ENCODE data around the gene OR10H5. TPM values are rescaled to one million over a fixed set of nuclear protein-coding genes. Genes with fewer than 3 reads are reported as not detected.
"Not testable (repeated sequence)": the region's sequence is repeated elsewhere in the genome, so short reads cannot be mapped to it uniquely, and the experiment has no call there.

OR10H5 gene, protein sequence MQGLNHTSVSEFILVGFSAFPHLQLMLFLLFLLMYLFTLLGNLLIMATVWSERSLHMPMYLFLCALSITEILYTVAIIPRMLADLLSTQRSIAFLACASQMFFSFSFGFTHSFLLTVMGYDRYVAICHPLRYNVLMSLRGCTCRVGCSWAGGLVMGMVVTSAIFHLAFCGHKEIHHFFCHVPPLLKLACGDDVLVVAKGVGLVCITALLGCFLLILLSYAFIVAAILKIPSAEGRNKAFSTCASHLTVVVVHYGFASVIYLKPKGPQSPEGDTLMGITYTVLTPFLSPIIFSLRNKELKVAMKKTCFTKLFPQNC
- total RNA-seq (2014; rRNA removed) = not detected in 2 replicates
- not detected for polyA plus RNA-seq (2012)

DNA sequence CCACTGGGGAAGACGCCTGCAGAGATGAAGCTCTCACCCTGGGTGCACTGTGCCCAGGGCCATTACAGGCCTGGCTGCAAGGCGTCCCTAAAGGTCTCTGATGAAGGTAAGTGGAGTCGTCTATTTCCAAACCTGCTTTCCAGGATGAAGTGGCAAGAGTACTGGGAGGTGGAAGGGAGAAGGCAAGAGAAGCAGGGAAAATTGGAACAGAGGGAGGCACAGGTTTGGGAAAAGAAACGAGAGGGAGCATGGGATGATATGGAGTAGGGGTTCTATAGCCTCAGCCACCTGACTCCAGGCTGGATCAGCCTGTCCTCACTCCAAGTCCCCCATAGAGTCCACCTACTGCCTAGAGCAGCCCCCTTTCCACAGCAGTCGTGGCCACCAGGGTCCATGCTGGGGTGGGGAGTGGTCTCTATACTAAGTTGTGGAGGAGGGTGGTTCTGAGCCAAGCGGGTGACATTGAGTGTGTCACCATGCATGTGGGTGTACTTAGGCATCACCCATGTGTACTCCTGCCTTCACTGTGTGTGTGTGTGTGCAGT lies at the start of gene OR10H5:
OR10H5 (plus strand) TSS at position 51 of the 545 bp plus-strand sequence. CDS start 6,388 bp downstream, outside the sequence.
- DNase-seq (ENCODE audit: low read depth) = no peak

DNA sequence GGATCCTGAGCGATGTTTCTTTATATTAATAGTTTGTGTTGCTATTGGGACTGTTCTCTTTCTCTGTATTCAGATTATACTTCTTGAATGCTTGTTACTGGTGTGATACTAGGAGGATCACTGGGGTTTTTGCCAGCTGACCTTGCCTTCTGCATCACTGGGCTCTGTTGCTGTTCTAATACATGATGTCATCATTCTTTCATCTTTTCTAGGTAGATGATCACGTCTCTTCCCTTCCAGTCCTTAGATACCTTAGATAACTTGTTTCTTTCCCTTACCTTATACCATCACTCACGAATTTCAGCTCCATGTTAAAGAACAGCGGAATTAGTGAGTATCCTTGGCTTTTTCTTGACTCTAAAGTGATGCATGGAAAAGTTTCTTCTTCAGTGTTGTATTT lies 49.7 kb upstream of the OR10H5 start, which contains the start of gene OR10H3:
OR10H3 (plus strand) TSS at position 264 of the 400 bp plus-strand sequence. CDS start 3,408 bp downstream, outside the sequence.
- no peak for DNase-seq (ENCODE audit: low read depth)

DNA sequence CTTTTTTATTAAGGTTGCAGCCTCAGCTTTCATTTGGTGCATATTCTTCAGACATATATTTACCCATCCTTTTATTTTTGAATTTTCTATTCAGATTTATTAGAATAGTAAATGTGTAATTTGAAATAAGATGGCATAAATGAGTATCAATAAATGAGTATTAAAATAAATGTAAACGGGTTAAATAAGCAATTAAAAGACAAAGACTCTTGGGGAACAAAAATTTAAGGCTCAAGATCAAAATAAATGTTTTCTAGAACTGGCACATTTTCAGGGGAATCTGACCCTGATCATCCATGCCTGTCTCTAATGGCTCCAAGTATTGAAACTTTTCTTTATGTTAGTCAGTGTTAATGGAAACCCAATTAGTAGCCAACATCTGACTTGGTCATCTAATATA lies 46.7 kb upstream of the OR10H5 start:
- DNase-seq (ENCODE audit: low read depth) = no peak

DNA sequence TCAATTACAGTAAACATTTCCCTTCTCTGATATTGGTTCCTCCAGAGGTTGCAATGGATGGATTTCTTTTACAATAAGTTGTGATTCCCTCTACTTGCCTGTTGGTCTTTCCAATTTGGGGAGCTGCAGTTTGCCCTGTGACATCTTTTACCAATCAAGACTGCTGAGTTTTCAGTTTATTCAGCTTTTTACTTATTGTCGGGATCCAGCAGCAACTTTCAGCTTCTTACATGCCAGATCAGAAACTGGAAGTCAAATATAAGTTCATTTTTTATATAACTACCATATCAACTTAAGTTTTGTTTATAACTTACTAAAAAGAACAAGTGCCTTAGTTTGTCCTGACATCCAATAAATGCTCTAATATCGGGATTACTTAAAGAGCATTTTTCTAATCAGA lies 39.2 kb upstream of the OR10H5 start:
- DNase-seq (ENCODE audit: low read depth) = no peak

DNA sequence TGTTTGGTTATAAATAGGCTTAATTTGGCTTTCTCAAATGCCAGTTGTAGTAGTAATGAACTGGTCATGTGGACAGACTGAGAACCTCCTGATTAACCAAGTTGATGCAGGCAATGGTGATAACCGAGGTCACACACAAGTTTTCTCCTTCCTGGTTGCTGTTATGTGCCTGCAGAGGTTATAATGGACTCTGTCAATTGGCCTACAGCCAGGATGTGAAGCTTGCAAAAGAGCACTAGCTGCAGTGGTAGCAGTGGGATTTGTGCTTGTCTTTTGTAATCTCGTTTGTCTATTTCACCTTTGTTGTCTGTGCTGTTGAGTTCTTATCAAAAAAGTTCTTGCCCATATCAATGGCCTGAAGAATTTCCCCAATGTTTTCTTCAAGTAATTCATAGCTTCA lies 29.1 kb upstream of the OR10H5 start:
- no peak for DNase-seq (ENCODE audit: low read depth)

DNA sequence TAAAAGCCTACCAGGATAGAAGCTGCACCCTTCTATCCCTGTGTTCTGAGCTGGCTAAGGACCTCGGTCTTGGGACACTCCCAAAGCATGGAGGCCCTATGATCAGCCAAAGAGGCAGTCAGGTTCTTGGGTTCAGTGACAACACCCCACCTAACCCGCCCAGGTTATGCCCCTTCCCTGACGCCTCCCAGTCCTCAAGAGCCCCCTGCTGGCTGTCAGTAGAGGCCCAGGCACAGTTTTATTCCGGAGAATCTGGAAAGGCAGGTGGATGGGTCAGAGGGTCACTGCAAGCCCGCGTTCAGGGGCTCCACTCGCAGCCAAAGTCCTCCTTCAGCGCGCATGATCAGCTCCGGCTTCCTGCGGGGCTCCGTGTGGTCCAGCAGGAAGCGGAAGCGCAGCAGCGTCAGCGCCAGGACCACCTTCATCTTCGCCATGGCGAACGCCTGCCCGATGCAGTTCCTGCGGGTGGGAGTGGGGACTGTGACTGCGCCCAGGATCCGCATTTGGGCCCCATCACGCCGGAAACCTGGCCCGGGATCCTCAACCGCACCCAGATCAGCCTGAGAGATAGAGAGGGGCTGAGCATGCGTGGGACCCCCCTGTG lies 27.4 kb upstream of the OR10H5 start:
- DNase-seq (ENCODE audit: low read depth) = no peak

DNA sequence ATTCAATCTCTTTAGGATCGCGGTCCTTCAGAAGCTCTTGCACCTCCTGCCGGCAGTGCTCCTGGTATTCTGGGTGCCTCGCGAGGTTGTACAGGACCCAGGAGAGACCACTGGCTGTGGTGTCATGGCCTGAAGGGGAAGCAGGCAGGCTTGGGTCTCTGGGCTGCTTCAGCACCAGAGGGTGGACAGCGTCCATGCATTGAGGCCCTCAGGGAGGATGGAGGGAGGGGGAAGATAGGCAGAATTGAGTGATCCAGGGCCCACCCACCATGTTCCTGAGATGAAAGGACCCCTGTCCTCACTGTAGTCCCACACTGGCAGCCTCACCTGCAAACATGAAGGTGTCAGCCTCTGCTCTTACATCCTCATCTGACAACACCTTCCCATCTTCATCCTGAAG lies 17.9 kb upstream of the OR10H5 start:
- no peak for DNase-seq (ENCODE audit: low read depth)

DNA sequence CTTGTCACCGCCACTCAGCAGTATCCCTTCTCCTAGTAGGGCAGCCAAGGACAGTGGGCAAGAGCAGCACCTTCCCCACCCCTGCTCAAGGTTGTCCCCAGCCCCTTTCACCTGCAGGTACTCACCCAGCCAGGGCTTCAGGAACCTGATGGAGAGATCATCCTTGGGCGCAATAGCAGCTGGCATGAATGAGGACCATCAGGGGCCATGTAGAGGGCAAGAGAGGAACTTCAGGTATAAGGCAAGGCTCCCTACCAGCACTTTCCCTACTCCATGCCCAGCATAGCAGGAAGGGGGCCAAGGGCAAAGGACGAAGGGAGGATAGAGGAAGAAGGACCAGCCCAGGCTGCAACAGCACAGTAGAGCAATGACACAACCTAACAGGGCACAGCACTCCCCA lies 13.3 kb upstream of the OR10H5 start:
- DNase-seq (ENCODE audit: low read depth) = not testable (repeated sequence)

DNA sequence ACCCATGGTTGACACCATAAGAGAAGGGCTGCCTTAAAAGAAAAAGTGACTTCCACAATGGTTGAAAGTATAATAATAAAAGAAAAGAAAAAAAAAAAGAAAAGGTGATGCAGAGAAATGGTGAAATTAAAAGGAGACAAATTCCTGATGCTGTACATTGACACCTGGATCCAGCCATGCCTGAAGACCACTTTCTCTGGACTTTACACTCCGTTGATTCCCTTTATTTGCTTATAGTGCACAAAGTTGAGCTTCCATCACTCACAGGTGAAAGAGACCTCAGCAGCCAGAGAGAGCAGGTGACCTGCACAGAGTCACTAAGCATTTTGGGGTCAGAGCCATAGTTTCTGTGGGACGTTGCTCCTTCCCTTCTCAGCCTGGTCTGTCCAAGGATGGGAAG lies 12.2 kb upstream of the OR10H5 start:
- no peak for DNase-seq (ENCODE audit: low read depth)

DNA sequence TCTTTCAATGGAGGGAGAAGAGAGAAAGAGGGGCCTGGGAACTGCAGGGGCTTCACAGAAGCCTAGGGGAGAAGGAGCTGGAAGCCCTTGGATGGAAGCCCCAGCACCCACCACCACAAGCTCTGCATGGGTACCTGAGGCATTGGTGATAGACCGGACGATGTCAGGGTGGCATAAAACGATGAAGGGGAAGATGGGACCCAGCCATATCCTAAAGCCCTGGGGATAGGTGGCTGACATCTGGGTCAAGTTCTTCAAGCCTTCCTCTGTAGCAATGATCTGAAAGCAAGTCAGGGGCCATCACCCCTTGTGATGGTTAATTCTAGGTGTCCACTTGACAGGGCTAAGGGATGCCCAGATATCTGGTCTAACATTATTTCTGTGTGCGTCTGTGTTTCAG lies 11.2 kb upstream of the OR10H5 start:
- DNase-seq (ENCODE audit: low read depth) = no peak

DNA sequence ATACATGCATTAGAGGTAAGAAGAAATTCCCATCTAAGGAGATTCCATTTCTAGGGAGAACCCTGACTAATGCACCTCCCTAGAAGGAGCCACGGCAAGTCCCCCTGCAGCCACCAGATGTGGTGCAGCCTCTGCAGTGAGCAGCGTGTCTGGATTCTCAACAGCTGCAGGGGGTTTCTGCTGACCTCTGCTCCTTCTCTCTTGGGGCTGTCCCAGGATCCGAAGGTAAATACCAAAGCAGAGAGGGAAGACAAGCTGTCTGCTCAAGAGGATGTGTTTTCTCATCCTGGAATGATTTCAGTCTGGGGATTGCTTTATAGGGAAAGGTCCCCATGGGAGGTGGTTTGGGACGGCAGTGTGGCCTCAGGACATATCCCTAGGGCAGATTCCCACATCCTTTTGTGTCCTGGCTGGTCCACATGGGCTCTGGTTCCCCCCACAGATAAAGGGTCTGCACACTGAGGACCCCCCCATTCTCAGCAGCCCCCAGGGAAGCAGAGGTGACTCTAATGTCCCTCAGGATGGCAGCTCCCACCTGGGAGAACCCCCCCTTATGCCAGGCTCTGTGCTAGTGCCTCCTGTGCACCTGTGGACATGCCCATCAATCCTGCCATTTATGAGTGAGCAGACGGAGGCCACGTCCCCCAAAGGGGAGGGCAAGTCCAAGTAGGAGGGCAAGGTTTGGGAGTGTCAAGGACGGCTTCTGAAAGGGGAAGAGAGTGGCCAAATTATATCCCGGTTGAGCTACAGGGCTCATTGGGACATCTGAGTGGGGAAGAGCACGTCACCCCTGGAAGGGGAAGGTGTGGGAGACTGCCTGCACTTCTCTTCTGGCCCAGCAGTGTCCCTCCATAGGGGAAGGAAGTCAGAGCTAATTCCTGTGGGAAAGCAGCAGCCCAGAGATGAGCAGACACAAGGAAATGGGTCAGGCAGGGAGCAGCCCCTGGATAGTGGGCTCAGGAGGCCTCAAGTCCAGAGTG lies 10.2 kb upstream of the OR10H5 start:
- no peak for DNase-seq (ENCODE audit: low read depth)

DNA sequence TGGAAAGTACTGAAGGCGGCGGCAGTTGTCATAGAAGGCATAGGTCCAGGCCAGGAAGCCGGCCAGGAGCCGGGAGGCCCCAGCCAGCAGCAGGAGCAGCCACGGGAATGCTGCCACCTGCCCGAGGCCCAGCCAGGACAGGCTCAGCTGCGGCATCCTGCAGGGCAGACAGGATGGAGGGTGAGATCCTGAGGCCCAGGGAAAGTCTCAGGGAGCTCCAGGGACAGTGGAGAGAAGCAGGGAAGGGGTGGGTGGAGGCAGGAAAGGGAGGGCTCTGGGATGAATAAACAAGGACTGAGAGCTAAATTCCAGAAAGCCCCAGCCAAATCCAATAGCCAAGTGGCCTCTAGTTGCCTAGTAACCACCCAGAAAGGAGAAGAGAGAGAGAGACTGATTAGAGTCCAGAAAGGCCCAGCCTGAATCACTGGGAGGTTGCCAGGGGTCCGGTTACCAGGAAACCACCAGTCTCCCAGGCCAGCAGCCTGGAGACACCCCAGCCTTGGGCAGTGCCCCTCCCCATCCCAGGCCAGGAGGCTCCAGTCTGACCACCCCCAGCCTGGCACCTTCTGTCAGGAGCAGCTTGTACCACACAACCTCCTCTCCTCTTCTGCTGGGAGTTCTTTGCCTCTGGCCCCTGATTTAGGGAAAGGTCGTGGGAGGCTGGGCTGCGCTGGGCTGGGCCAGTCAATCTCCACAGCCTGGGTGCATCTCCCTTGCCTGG lies 7.5 kb upstream of the OR10H5 start:
- no peak for DNase-seq (ENCODE audit: low read depth)

DNA sequence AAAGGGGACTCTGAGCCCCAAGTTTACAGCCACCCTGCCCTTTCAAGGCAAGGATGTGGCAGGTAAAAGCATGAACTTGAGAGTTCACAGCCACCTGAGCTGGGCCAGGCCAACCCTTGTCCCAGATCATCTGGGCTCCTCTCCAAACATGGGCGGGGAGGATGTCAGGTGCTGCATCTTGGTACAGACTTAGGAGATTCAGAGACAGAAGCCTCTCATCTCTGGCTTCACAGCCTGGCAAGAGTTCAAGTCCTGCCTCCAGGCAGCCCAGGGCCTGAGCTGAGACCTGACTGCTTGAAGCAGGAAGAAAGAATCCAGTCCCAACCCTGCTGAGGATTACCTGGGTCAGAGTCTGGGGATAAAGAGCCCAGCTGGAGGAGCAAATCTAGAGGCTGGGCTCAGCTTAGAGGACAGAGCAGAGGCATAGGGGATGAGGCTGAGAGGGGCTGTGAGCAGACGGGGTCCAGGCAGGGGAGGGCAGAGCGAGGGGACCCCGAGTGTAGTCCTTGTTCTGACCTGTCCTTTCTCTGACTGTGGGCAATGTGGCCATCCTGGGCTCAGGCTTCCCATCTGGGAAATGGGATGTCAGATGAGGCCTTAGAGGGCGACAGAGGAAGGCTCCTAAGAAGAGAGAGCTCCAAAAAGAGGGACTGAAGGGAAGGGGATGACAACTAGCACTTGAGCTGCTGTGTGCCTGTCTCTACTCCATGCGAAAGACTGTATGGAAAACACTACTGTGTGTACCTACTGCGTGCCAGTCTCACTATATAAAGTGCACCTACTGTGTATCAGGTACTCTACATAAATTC lies 6.6 kb upstream of the OR10H5 start:
- DNase-seq (ENCODE audit: low read depth) = no peak

DNA sequence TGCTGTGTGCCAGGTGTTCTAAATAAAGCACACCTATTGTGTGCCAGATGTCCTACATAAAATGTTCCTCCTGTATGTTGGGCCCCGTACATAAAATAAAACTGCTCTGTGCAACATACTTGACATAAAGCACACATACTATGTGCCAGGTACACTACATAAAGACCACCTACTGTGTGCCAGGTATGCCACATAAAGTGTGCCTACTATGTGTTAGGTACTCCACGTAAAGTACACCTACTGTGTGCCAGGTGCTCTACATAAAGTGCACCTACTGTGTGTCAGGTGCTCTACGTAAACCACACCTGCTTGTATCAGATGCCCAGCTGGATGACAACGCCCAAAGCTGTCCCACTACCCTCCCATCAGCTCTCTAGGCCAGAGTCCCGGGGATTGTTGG lies 5.8 kb upstream of the OR10H5 start:
- no peak for DNase-seq (ENCODE audit: low read depth)

DNA sequence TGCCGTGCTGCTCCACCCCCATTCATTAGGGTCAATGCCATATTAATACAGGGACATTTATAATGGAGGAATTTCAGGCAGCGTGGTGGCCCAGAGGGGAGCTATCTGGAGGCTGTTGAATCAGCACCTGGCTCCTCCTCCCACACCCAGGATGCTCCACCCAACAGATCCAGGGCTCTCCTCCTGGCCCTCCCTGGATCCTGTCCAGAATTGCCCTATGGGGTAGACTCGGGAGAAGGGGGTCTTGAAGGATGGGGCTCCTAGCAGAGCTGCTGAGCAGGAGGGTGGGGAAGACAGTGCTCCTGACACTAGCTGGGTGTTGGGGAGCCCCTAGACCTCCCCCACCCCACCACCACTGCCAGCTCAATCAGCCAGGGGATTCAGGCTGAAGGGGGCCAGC lies 5.2 kb upstream of the OR10H5 start:
- DNase-seq (ENCODE audit: low read depth) = no peak

DNA sequence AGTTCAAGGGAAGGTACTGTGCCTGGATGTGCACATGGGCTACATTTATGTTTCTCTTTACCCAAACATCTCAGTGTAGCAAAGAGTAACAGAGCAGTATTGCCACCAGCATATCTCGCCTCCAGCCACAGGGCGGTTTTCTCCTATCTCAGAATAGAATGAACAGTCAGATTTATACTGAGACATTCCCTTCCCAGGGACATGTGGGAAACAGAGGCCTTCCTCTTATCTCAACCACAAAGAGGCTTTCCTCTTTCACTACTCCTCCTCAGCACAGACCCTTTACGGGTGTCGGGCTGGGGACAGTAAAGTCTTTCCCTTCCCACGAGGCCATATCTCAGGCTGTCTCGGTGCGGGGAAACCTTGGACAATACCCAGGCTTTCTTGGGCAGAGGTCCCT lies 4.6 kb upstream of the OR10H5 start:
- not testable (repeated sequence) for DNase-seq (ENCODE audit: low read depth)

DNA sequence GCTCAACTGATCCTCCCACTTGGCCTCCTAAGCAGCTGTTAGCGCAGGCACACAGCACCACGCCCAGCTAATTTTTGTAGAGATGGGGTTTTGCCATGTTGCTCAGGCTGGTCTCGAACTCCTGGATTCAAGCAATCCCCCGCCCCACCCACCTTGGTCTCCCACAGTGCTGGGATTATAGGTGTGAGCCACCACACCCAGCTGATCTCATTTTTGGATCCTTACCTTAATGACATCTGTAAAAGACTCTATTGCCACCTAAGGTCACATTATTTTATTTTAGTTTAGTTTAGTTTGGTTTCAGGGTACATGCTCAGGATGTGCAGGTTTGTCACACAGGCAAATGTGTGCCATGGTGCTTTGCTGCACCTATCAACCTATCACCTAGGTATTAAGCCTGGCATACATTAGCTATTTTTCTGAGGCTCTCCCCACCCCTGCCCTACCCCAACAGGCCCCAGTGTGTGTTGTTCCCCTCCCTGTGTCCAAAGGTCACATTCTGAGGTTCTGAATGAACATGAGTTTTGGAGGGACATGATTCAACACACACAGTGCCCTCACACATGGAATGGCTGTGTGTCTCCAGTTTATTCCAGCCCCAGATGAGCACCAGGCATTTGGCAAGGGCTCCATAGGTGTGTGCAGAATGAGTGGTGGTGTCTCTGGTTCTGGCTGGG lies 1.3 kb downstream of the OR10H5 start:
- no peak for DNase-seq (ENCODE audit: low read depth)

DNA sequence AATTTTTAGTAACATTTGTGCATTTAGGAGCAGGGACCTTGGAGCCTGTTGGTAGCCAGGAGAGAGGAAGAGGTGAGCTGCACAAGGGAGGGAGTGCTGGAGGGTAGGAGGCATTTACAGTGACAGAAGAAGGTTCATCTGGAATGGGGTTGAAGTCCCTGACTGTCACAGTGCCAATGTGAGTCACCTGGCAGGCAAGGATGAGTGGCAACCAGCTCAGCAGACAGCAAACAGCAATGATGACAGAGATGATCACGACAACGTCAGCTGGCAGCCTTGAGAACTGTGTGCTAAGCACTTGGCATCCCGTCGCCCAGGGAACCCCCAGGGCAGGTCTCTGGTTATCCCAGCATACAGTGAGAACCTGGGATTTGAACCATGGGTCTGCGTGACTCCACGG lies 2.6 kb downstream of the OR10H5 start:
- DNase-seq (ENCODE audit: low read depth) = no peak

DNA sequence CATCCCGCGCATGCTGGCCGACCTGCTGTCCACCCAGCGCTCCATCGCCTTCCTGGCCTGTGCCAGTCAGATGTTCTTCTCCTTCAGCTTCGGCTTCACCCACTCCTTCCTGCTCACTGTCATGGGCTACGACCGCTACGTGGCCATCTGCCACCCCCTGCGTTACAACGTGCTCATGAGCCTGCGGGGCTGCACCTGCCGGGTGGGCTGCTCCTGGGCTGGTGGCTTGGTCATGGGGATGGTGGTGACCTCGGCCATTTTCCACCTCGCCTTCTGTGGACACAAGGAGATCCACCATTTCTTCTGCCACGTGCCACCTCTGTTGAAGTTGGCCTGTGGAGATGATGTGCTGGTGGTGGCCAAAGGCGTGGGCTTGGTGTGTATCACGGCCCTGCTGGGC lies 6.8 kb downstream of the OR10H5 start:
- not testable (repeated sequence) for DNase-seq (ENCODE audit: low read depth)

DNA sequence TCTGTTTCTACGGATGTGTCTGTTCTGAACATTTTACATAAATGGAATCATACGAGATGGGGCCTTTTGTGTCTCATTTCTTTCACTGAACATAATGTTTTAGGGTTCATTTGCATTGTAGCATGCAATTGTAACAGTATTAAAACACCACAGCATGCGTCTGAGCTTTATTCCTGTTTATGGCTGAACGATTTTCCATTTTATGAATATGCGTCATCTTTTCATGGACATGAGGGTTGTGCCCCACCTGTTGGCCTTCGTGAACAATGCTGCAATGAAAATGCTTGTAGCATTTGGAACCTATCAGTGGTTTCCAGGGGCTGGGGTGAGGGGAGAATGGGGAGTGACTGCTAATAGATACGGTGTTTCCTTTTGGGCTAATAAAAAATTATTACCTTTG lies 22.9 kb downstream of the OR10H5 start:
- DNase-seq (ENCODE audit: low read depth) = peak; percentile 2
